GM19023 (cell line): ENCODE data around the gene BSPH1.
"Not testable (repeated sequence)": the region's sequence is repeated elsewhere in the genome, so short reads cannot be mapped to it uniquely, and the experiment has no call there.

Experiments
- ATAC-seq: cut with Tn5 transposase; IDR thresholded peaks from one replicate; pipeline ENCODE4 v1.9.1; 2021; ENCODE audit warnings: mild to moderate bottlenecking, moderate library complexity; ENCODE audit not compliant: unreplicated experiment

The BSPH1 gene

GRCh38 chr19:47992070-47992469 is at the start of gene BSPH1:
BSPH1 (minus strand) TSS chr19:47992170; CDS start chr19:47992081, 89 bp downstream.
- ATAC-seq: no peak

- ATAC-seq: no peak
These were observed 44.8 kb upstream of the BSPH1 start for GRCh38 chr19:48036765-48037164.

- no peak for ATAC-seq
These were observed 41.6 kb upstream of the BSPH1 start for GRCh38 chr19:48033604-48034003.

- ATAC-seq: no peak
These were observed 38.1 kb upstream of the BSPH1 start for GRCh38 chr19:48030073-48030472.

- no peak for ATAC-seq
These were observed 37.5 kb upstream of the BSPH1 start for GRCh38 chr19:48029431-48029830.

GRCh38 chr19:48025480-48025879 is 33.5 kb upstream of the BSPH1 start:
- ATAC-seq: no peak

GRCh38 chr19:48023518-48023917 is 31.5 kb upstream of the BSPH1 start:
- ATAC-seq: no peak

GRCh38 chr19:48023011-48023410 is 31.0 kb upstream of the BSPH1 start:
- no peak for ATAC-seq

GRCh38 chr19:48020686-48021085 is 28.7 kb upstream of the BSPH1 start:
- no peak for ATAC-seq

- ATAC-seq: no peak
These were observed 19.2 kb upstream of the BSPH1 start for GRCh38 chr19:48010932-48011758.

GRCh38 chr19:48006762-48007161 is 14.8 kb upstream of the BSPH1 start:
- ATAC-seq: no peak

GRCh38 chr19:48004236-48004635 is 12.3 kb upstream of the BSPH1 start:
- no peak for ATAC-seq

GRCh38 chr19:48000846-48001245 is 8.9 kb upstream of the BSPH1 start:
- ATAC-seq: no peak

GRCh38 chr19:47998800-47999199 is 6.8 kb upstream of the BSPH1 start:
- no peak for ATAC-seq

GRCh38 chr19:47996230-47996727 is 4.3 kb upstream of the BSPH1 start:
- ATAC-seq: no peak

GRCh38 chr19:47994209-47994802 is 2.3 kb upstream of the BSPH1 start, which contains the start of gene ELSPBP1:
ELSPBP1 (plus strand) TSS chr19:47994632; CDS start chr19:48008668, 14,036 bp downstream.
- no peak for ATAC-seq

- no peak for ATAC-seq
These were observed 670 bp downstream of the BSPH1 start for GRCh38 chr19:47991191-47991808.

- ATAC-seq: no peak
These were observed 18.4 kb downstream of the BSPH1 start for GRCh38 chr19:47973529-47973928.

- ATAC-seq: not testable (repeated sequence)
These were observed 36.0 kb downstream of the BSPH1 start for GRCh38 chr19:47955936-47956335.

GRCh38 chr19:47952132-47952531 is 39.8 kb downstream of the BSPH1 start:
- ATAC-seq: not testable (repeated sequence)

GRCh38 chr19:47949852-47950521 is 42.0 kb downstream of the BSPH1 start:
- not testable (repeated sequence) for ATAC-seq
